ENCODE data around the gene ARSI. TPM values are rescaled to one million over a fixed set of nuclear protein-coding genes. Genes with fewer than 3 reads are reported as not detected.

ARSI gene
- total RNA-seq, 1 experiment from 2014 or later: 5.9 TPM

DNA sequence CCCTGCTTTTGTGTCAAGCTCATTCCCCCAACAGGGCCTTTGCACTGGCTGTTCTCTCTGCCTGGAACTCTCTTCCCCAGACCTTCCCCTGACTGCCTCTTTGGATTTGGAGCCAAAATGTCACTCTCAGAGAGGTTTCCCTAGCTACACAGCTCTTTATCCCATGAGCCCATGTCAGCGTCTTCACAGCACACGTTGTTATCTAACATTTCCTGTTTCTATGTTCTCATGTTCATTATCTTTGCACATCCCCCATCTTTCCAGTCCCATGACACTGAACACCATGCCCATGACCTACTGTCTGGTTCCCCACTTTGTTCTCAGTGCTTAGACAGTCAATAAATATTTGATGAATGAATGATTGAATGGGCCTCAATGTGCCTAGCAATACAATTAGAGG lies 26.3 kb upstream of the ARSI start (continued):
- TF ChIP-seq ARID4B (CRISPR knock-in tag; IDR thresholded peaks at IDR 0.05; ENCODE audit: borderline replicate concordance) (no peak), ZNF671 (CRISPR knock-in tag; IDR thresholded peaks at IDR 0.05) (no peak), PRRX2 (CRISPR knock-in tag; IDR thresholded peaks at IDR 0.05) (no peak), NR2C2 (CRISPR knock-in tag; IDR thresholded peaks at IDR 0.05) (no peak)

DNA sequence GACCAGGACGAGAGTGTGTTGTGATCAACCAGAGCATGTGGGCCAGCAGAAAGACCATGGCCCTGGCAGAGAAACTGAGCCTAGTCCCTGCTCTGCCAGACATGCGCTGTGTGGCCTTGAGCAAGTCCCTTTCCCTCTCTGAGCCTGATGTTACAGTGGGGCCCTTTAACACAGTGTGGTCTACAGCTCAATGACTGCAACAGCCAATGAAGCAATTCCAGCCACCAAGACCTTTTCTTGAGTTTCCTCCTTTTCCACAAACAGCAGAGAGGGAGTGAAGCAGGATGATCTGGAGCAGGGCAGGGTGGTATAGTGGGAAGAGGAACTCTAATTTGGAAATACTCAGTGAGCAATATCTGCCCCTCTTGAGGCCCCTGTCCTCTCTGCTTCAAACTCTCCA lies 25.8 kb upstream of the ARSI start:
- H3K36me3 Mint-ChIP-seq: no peaks in the 10 kb centered on the region
- no peak for TF ChIP-seq NFE2L1 (CRISPR knock-in tag; IDR thresholded peaks at IDR 0.05)
- no peak for TF ChIP-seq KAT7 (CRISPR knock-in tag; IDR thresholded peaks at IDR 0.05; ENCODE audit: borderline replicate concordance)
- TF ChIP-seq ZNF396 (CRISPR knock-in tag; IDR thresholded peaks at IDR 0.05; ENCODE audit: borderline replicate concordance): no peak
- TF ChIP-seq ATF3 (CRISPR knock-in tag; conservative IDR thresholded peaks at IDR 0.05): no peak
- TF ChIP-seq ZNF416 (CRISPR knock-in tag; IDR thresholded peaks at IDR 0.05): no peak
- TF ChIP-seq, protein P1, sequence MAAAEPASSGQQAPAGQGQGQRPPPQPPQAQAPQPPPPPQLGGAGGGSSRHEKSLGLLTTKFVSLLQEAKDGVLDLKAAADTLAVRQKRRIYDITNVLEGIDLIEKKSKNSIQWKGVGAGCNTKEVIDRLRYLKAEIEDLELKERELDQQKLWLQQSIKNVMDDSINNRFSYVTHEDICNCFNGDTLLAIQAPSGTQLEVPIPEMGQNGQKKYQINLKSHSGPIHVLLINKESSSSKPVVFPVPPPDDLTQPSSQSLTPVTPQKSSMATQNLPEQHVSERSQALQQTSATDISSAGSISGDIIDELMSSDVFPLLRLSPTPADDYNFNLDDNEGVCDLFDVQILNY (CRISPR knock-in tag; IDR thresholded peaks at IDR 0.05): no peak
- TF ChIP-seq SP1 (CRISPR knock-in tag; conservative IDR thresholded peaks at IDR 0.05): no peak
- no peak for TF ChIP-seq CBFB (CRISPR knock-in tag; IDR thresholded peaks at IDR 0.05; ENCODE audit: low read depth)
- TF ChIP-seq, protein P2, sequence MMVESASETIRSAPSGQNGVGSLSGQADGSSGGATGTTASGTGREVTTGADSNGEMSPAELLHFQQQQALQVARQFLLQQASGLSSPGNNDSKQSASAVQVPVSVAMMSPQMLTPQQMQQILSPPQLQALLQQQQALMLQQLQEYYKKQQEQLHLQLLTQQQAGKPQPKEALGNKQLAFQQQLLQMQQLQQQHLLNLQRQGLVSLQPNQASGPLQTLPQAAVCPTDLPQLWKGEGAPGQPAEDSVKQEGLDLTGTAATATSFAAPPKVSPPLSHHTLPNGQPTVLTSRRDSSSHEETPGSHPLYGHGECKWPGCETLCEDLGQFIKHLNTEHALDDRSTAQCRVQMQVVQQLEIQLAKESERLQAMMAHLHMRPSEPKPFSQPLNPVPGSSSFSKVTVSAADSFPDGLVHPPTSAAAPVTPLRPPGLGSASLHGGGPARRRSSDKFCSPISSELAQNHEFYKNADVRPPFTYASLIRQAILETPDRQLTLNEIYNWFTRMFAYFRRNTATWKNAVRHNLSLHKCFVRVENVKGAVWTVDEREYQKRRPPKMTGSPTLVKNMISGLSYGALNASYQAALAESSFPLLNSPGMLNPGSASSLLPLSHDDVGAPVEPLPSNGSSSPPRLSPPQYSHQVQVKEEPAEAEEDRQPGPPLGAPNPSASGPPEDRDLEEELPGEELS (CRISPR knock-in tag; IDR thresholded peaks at IDR 0.05): no peak
- TF ChIP-seq, protein P3, sequence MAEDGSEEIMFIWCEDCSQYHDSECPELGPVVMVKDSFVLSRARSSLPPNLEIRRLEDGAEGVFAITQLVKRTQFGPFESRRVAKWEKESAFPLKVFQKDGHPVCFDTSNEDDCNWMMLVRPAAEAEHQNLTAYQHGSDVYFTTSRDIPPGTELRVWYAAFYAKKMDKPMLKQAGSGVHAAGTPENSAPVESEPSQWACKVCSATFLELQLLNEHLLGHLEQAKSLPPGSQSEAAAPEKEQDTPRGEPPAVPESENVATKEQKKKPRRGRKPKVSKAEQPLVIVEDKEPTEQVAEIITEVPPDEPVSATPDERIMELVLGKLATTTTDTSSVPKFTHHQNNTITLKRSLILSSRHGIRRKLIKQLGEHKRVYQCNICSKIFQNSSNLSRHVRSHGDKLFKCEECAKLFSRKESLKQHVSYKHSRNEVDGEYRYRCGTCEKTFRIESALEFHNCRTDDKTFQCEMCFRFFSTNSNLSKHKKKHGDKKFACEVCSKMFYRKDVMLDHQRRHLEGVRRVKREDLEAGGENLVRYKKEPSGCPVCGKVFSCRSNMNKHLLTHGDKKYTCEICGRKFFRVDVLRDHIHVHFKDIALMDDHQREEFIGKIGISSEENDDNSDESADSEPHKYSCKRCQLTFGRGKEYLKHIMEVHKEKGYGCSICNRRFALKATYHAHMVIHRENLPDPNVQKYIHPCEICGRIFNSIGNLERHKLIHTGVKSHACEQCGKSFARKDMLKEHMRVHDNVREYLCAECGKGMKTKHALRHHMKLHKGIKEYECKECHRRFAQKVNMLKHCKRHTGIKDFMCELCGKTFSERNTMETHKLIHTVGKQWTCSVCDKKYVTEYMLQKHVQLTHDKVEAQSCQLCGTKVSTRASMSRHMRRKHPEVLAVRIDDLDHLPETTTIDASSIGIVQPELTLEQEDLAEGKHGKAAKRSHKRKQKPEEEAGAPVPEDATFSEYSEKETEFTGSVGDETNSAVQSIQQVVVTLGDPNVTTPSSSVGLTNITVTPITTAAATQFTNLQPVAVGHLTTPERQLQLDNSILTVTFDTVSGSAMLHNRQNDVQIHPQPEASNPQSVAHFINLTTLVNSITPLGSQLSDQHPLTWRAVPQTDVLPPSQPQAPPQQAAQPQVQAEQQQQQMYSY (CRISPR knock-in tag; IDR thresholded peaks at IDR 0.05): no peak
- no peak for TF ChIP-seq ESRRA (CRISPR knock-in tag; IDR thresholded peaks at IDR 0.05; ENCODE audit: borderline replicate concordance)
- no peak for TF ChIP-seq NFATC4 (CRISPR knock-in tag; IDR thresholded peaks at IDR 0.05)
- TF ChIP-seq TCF7 (CRISPR knock-in tag; IDR thresholded peaks at IDR 0.05; ENCODE audit: low read depth): no peak
- TF ChIP-seq, protein P4, sequence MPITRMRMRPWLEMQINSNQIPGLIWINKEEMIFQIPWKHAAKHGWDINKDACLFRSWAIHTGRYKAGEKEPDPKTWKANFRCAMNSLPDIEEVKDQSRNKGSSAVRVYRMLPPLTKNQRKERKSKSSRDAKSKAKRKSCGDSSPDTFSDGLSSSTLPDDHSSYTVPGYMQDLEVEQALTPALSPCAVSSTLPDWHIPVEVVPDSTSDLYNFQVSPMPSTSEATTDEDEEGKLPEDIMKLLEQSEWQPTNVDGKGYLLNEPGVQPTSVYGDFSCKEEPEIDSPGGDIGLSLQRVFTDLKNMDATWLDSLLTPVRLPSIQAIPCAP (CRISPR knock-in tag; IDR thresholded peaks at IDR 0.05): no peak
- H3K4me1 Mint-ChIP-seq: peaks cover 4% of the 10 kb centered on the region
- H3K9me3 Mint-ChIP-seq: no peaks in the 10 kb centered on the region
- POLR2A ChIA-PET: no interaction called here
- DNase-seq (ENCODE audit: low spot score) (no peak), ATAC-seq (no peak)
- H3K27ac Mint-ChIP-seq: no peak overlapping the region
- H3K27me3 Mint-ChIP-seq (ENCODE audit: low read depth): no peaks in the 10 kb centered on the region
- CTCF ChIA-PET: no interaction called here
- no peak overlapping the region for H3K4me3 Mint-ChIP-seq
